ENCODE data around the gene RAB17. TPM values are rescaled to one million over a fixed set of nuclear protein-coding genes. Genes with fewer than 3 reads are reported as not detected.

Gene RAB17
- total RNA-seq, 4 donors from 2014 or later, result 0.26 to 4.6 (median 4.0) TPM

DNA sequence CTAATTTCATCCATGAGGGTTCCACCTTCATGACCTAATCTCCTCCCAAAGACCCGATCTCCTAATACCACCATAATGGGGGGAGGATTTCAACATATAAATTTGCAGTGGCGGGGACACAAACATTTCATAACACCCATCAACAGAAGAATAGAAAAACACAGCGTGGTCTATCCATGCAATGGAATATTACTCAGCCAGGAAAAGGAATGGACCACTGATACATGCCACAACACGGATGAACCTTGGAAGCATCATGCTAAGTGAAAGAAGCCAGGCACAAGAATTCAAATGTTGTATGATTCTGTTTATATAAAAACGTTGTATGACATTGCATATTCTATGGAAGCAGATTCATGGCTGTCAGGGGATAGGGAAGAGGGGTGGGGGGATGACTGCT, 21.5 kb downstream of the RAB17 start:
- intact Hi-C loops (cut with DNase I; ENCODE audit: low total_unique reads), result no loop called here
- Histone ChIP-seq H3K27me3 (no peaks in the 10 kb centered on the region), H3K4me1 (no peaks in the 10 kb centered on the region), H3K27ac (no peak overlapping the region), H3K4me3 (no peak overlapping the region), H3K9me3 (no peaks in the 10 kb centered on the region), H3K36me3 (no peaks in the 10 kb centered on the region)
- TF ChIP-seq, protein P1, sequence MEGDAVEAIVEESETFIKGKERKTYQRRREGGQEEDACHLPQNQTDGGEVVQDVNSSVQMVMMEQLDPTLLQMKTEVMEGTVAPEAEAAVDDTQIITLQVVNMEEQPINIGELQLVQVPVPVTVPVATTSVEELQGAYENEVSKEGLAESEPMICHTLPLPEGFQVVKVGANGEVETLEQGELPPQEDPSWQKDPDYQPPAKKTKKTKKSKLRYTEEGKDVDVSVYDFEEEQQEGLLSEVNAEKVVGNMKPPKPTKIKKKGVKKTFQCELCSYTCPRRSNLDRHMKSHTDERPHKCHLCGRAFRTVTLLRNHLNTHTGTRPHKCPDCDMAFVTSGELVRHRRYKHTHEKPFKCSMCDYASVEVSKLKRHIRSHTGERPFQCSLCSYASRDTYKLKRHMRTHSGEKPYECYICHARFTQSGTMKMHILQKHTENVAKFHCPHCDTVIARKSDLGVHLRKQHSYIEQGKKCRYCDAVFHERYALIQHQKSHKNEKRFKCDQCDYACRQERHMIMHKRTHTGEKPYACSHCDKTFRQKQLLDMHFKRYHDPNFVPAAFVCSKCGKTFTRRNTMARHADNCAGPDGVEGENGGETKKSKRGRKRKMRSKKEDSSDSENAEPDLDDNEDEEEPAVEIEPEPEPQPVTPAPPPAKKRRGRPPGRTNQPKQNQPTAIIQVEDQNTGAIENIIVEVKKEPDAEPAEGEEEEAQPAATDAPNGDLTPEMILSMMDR (IDR thresholded peaks at IDR 0.05), result no peak
- TF ChIP-seq POLR2A (IDR thresholded peaks at IDR 0.05), result no peak
- DNase-seq, result no peak

GRCh38 chr2:237568121-237568660, 22.3 kb downstream of the RAB17 start:
- Histone ChIP-seq H3K9me3 (no peaks in the 10 kb centered on the region), H3K27ac (no peak overlapping the region), H3K27me3 (no peaks in the 10 kb centered on the region), H3K4me3 (no peak overlapping the region), H3K4me1 (no peaks in the 10 kb centered on the region), H3K36me3 (no peaks in the 10 kb centered on the region)
- TF ChIP-seq, protein P1 (IDR thresholded peaks at IDR 0.05), result no peak
- no peak for TF ChIP-seq POLR2A (IDR thresholded peaks at IDR 0.05)
- no peak for DNase-seq
- intact Hi-C loops (cut with DNase I; ENCODE audit: low total_unique reads), result no loop called here

DNA sequence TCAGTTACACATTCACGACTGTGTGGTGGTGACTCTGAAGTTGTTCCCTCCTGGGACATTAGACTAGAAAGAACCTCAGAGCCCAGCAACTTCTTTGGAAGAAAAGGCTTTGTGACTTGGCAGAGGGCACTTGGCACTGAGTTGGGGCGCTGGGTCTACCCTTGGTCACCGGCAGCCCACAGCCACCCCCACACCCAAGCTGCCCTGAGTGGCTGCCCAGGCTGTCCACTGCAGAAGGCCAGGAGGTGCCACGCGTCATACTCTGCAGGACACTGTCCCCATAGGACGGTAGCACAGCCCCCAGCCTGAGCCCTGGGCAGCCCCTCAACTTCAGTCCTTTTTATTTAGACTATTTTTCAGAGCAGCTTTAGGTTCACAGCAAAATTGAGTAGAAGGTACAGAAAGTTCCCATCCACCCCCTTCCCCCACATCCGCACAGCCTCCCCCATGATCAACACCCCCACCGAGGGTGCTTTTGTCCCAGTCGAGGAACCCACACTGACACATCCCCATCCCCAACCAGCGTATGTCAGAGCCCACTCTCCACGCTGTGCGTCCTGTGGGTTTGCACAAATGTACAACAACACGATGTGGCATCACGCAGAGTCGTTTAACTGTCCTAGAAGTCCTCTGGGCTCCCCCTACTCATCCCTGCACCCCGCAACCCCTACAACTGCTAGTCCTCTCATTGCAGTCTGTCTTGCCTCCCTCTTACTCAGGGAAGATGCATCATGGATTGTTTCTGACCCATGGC, 23.1 kb downstream of the RAB17 start:
- intact Hi-C loops (cut with DNase I; ENCODE audit: low total_unique reads), result no loop called here
- no peak overlapping the region for H3K4me3 ChIP-seq
- H3K27me3 ChIP-seq, result no peaks in the 10 kb centered on the region
- no peaks in the 10 kb centered on the region for H3K9me3 ChIP-seq
- no peaks in the 10 kb centered on the region for H3K36me3 ChIP-seq
- H3K4me1 ChIP-seq, result no peaks in the 10 kb centered on the region
- no peak for DNase-seq
- H3K27ac ChIP-seq, result no peak overlapping the region
- TF ChIP-seq POLR2A (IDR thresholded peaks at IDR 0.05), result no peak
- TF ChIP-seq, protein P1 (IDR thresholded peaks at IDR 0.05), result no peak

- Histone ChIP-seq H3K4me1 (no peaks in the 10 kb centered on the region), H3K36me3 (no peaks in the 10 kb centered on the region), H3K27me3 (no peaks in the 10 kb centered on the region), H3K4me3 (no peak within 1 kb of the TSS), H3K9me3 (no peaks in the 10 kb centered on the region), H3K27ac (no peak within 1 kb of the TSS)
- DNase-seq, result peak in 1 of 2 donors; percentile 20
- intact Hi-C loops (cut with DNase I; ENCODE audit: low total_unique reads), result no loop called here
- no peak for TF ChIP-seq POLR2A (IDR thresholded peaks at IDR 0.05)
- TF ChIP-seq, protein P1 (IDR thresholded peaks at IDR 0.05), result no peak
Observed at GRCh38 chr2:237566401-237567235, 23.9 kb downstream of the RAB17 start, which contains the start of gene PRLH. Gene PRLH (plus strand): TSS chr2:237566574. CDS start chr2:237566574, 0 bp downstream.

DNA sequence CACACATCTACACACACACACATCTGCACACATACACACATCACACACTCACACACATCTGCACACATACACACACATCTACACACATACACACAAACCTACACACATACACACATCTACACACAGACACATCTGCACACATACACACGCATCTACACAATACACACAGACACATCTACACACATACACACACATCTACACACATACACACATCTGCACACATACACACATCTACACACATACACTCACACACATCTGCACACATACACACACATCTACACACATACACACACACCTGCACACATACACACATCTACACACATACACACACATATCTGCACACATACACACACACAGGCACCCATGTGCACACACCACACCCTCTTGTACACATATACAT, 24.6 kb downstream of the RAB17 start:
- H3K9me3 ChIP-seq, result no peaks in the 10 kb centered on the region
- no peak overlapping the region for H3K27ac ChIP-seq
- DNase-seq, result no peak
- H3K4me3 ChIP-seq, result no peak overlapping the region
- intact Hi-C loops (cut with DNase I; ENCODE audit: low total_unique reads), result no loop called here
- H3K4me1 ChIP-seq, result no peaks in the 10 kb centered on the region
- H3K36me3 ChIP-seq, result no peaks in the 10 kb centered on the region
- TF ChIP-seq, protein P1 (IDR thresholded peaks at IDR 0.05), result no peak
- no peak for TF ChIP-seq POLR2A (IDR thresholded peaks at IDR 0.05)
- H3K27me3 ChIP-seq, result no peaks in the 10 kb centered on the region

All from uterus (tissue), 4 donors.